ENCODE results near the gene CHPF.

- no peak for TF ChIP-seq SPI1 (IDR thresholded peaks at IDR 0.05; ENCODE audit: borderline replicate concordance, low read depth)
- TF ChIP-seq CTCF (IDR thresholded peaks at IDR 0.05; ENCODE audit: insufficient read depth, low read length): no peak
- TF ChIP-seq POLR2AphosphoS5 (IDR thresholded peaks at IDR 0.05; ENCODE audit: low read depth): no peak
- no peak for TF ChIP-seq GABPA (IDR thresholded peaks at IDR 0.05; ENCODE audit: low read depth)
- no peak for TF ChIP-seq REST (IDR thresholded peaks at IDR 0.05; ENCODE audit: insufficient replicate concordance, low read depth)
Observed at GRCh38 chr2:219544567-219544966, 958 bp upstream of the CHPF start.

Measured in HL-60 (cell line).